A549 (cell line): ENCODE measurements around the gene TJP1. TPM values are rescaled to one million over a fixed set of nuclear protein-coding genes. Genes with fewer than 3 reads are reported as not detected.

ENCODE experiments used
- ATAC-seq, 2 experiments: fragments of 200-7000 bp in 1 of 2; fragments of >200 bp in 1 of 2; cut with Nextera tagmentation in 1 of 2; cut with Tn5 transposase in 1 of 2; 3 replicates each; pipeline versions ENCODE4 v1.8.0 to v1.9.1; 2018 to 2020; ENCODE audit warnings: mild to moderate bottlenecking in 1 of 2, moderate library complexity in 1 of 2
- CTCF ChIA-PET: fragments of 300-600 bp; sonication (Branson Sonifier 250); formaldehyde crosslinking; extraction: SDS; loops from one replicate; lab custom pipeline; 2021; ENCODE audit warnings: antibody characterized with exemption, inconsistent platforms; lab: Yijun Ruan, JAX
- POLR2A ChIA-PET: fragments of 350-600 bp; formaldehyde crosslinking; extraction: SDS; loops from one replicate; lab custom pipeline; 2021; ENCODE audit warnings: antibody characterized with exemption, inconsistent platforms; lab: Yijun Ruan, JAX
- DNase-seq, 2 experiments: peaks; one replicate each; pipeline versions ENCODE4 v3.0.0 to v3.0.0-alpha.2; 2011 to 2016; ENCODE audit warnings: low read depth in 1 of 2, low spot score in 1 of 2
- FAIRE-seq: peaks from 2 replicates; lab custom pipeline; 2011; peaks lifted over from hg19 to GRCh38; lab: Jason Lieb, UNC
- H3K27ac ChIP-seq, 2 experiments: fragments of >200 bp; sonication (Bioruptor Twin); formaldehyde crosslinking; 3 replicates each; pipeline ENCODE4 v1.5.1; 2016 to 2017
- H3K4me1 ChIP-seq: fragments of >200 bp; sonication (Bioruptor Twin); formaldehyde crosslinking; 3 replicates; pipeline ENCODE4 v1.6.1; 2016
- H3K4me2 ChIP-seq: fragments of >200 bp; sonication (Bioruptor Twin); formaldehyde crosslinking; 3 replicates; pipeline ENCODE4 v1.6.1; 2016
- H3K4me3 ChIP-seq: fragments of >200 bp; sonication (Bioruptor Twin); formaldehyde crosslinking; 3 replicates; pipeline ENCODE4 v1.5.1; 2016
- H3K9me3 ChIP-seq: fragments of >200 bp; sonication (Bioruptor Twin); formaldehyde crosslinking; 3 replicates; pipeline ENCODE4 v1.6.1; 2016
- CBX8 ChIP-seq: fragments of 200-600 bp; sonication (generic); IDR thresholded peaks from 2 replicates; pipeline ENCODE4 v1.6.1; 2016
- EHF ChIP-seq: fragments of 250-450 bp; sonication (Bioruptor Pico); IDR thresholded peaks from 2 replicates; pipeline ENCODE4 v1.5.0; 2020; ENCODE audit warnings: mild to moderate bottlenecking
- EP300 ChIP-seq, 2 experiments: fragments of >200 bp; sonication (Bioruptor Twin); formaldehyde crosslinking; IDR thresholded peaks; 2 replicates in 1 of 2; 3 replicates in 1 of 2; pipeline ENCODE4 v1.6.1; 2016 to 2017
- FOSB ChIP-seq: fragments of 250-450 bp; sonication (Bioruptor Pico); IDR thresholded peaks from 2 replicates; pipeline ENCODE4 v1.5.0; 2020; ENCODE audit warnings: mild to moderate bottlenecking, moderate library complexity
- GATA3 ChIP-seq: IDR thresholded peaks from 2 replicates; pipeline ENCODE4 v1.6.1; 2012; ENCODE audit warnings: borderline replicate concordance
- HOXB13 ChIP-seq: fragments of 250-450 bp; sonication (Bioruptor Pico); IDR thresholded peaks from 2 replicates; pipeline ENCODE4 v1.5.0; 2020; ENCODE audit warnings: low read depth, mild to moderate bottlenecking, moderate library complexity
- JUN ChIP-seq, 2 experiments: fragments of >200 bp; sonication (Bioruptor Twin); formaldehyde crosslinking; IDR thresholded peaks; 2 replicates in 1 of 2; 3 replicates in 1 of 2; pipeline ENCODE4 v1.6.1; 2016 to 2017
- JUNB ChIP-seq: fragments of >200 bp; sonication (Bioruptor Twin); formaldehyde crosslinking; IDR thresholded peaks from 2 replicates; pipeline ENCODE4 v1.6.1; 2016
- KDM1A ChIP-seq: fragments of 200-600 bp; sonication (generic); IDR thresholded peaks from 2 replicates; pipeline ENCODE4 v1.6.1; 2016; ENCODE audit warnings: low read depth, mild to moderate bottlenecking
- MAFK ChIP-seq: fragments of 450-650 bp; IDR thresholded peaks from 2 replicates; pipeline ENCODE4 v1.6.1; 2014; ENCODE audit not compliant: partially characterized antibody
- PHF8 ChIP-seq: fragments of 200-600 bp; sonication (generic); IDR thresholded peaks from 2 replicates; pipeline ENCODE4 v1.6.1; 2016; ENCODE audit warnings: low read depth, mild to moderate bottlenecking, antibody characterized with exemption, moderate library complexity, borderline replicate concordance
- POLR2AphosphoS2 ChIP-seq: conservative IDR thresholded peaks from 2 replicates; pipeline ENCODE4 v1.6.1; 2012; ENCODE audit warnings: low read length, improper control_type of control experiment, inconsistent platforms
- RARB ChIP-seq: fragments of 250-450 bp; sonication (Bioruptor Pico); IDR thresholded peaks from 2 replicates; pipeline ENCODE4 v1.8.0; 2021; ENCODE audit warnings: mild to moderate bottlenecking, moderate library complexity
- RCOR1 ChIP-seq: fragments of 150-350 bp; IDR thresholded peaks from 2 replicates; pipeline ENCODE4 v1.6.1; 2014; ENCODE audit warnings: antibody characterized with exemption, low read length, low read depth
- RFX5 ChIP-seq: fragments of 450-650 bp; IDR thresholded peaks from 2 replicates; pipeline ENCODE4 v1.7.1; 2014; ENCODE audit warnings: antibody characterized with exemption, mild to moderate bottlenecking, moderate library complexity
- TFCP2L1 ChIP-seq: fragments of 250-450 bp; sonication (Bioruptor Pico); IDR thresholded peaks from 2 replicates; pipeline ENCODE4 v1.5.0; 2021; ENCODE audit warnings: mild to moderate bottlenecking
- ZC3H11A ChIP-seq: fragments of 450-650 bp; IDR thresholded peaks from 2 replicates; pipeline ENCODE4 v1.6.1; 2014; ENCODE audit warnings: antibody characterized with exemption, mild to moderate bottlenecking
- ZNF302 ChIP-seq: fragments of 250-450 bp; sonication (Bioruptor Pico); IDR thresholded peaks from 2 replicates; pipeline ENCODE4 v1.9.0; 2021; ENCODE audit warnings: inconsistent platforms, mild to moderate bottlenecking, moderate library complexity
- WGBS: methylation state at CpG from one replicate; pipeline ENCODE4 v1.1.6; 2017; ENCODE audit errors: missing lambda C conversion rate; 5-methylcytosine and 5-hydroxymethylcytosine counted together
- polyA plus RNA-seq, 4 experiments: library from polyadenylated mRNA; depleted of rRNA in 3 of 4; stranded (reverse); fragments of >200 nt; fragmentation: RNase III in 1 of 4; extraction: RNeasy Plus Mini Kit Qiagen cat#74134 plus additional on column Dnase treatment in 1 of 4; gene quantifications; 2 replicates in 3 of 4; 3 replicates in 1 of 4; pipeline ENCODE4 v1.2.3, GENCODE V29; 2011 to 2017
- TF ChIP-seq, protein P1 (sequence below): fragments of 450-650 bp; IDR thresholded peaks from 2 replicates; pipeline ENCODE4 v1.6.1; 2014; ENCODE audit warnings: antibody characterized with exemption
- TF ChIP-seq, protein P2 (sequence below): fragments of >200 bp; sonication (Bioruptor Twin); formaldehyde crosslinking; IDR thresholded peaks from 3 replicates; pipeline ENCODE4 v1.5.1; 2016
- TF ChIP-seq, protein P3 (sequence below): fragments of 150-350 bp; IDR thresholded peaks from 2 replicates; pipeline ENCODE4 v1.6.1; 2014; ENCODE audit warnings: low read depth, mild to moderate bottlenecking, low read length
- TF ChIP-seq, protein P4 (sequence below): fragments of >200 bp; sonication (Bioruptor Twin); formaldehyde crosslinking; IDR thresholded peaks from 2 replicates; pipeline ENCODE4 v1.6.1; 2016
- TF ChIP-seq, protein P5 (sequence below): fragments of 250-450 bp; sonication (Bioruptor Pico); IDR thresholded peaks from 2 replicates; pipeline ENCODE4 v1.5.0; 2020; ENCODE audit warnings: low read depth, mild to moderate bottlenecking, moderate library complexity

The TJP1 gene
- polyA plus RNA-seq, 2 of the 4 experiments (the other 2 are of a cell fraction): 55.0 to 179 TPM

DNA sequence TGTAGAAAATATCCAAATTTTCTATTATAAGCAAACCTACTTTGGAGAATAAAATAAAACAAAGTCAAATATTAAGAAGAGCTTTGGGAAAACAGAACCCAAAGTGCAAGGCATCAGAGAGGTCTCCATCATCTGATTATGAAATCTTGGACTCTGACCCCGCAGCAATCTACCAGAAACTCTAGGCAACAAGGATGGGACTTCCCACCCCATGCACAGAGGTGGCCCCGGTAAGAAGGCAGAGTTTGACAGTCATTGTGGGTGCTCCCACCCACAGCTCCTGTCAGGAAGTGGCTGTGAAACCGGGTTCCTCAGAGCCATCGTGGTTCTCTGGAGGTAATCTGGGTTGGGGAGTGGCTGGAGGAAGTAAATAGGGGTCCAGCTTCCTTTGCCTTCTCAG is 37.0 kb upstream of the TJP1 start:
- Histone ChIP-seq H3K4me1 (peaks cover 19% of the 10 kb centered on the region), H3K9me3 (no peaks in the 10 kb centered on the region), H3K27ac (no peak overlapping the region), H3K4me2 (no peak overlapping the region), H3K4me3 (no peak overlapping the region)
- ChIA-PET POLR2A (no interaction called here), CTCF (no interaction called here)
- FAIRE-seq (peak; percentile 68), DNase-seq (no peak), ATAC-seq (0 out of 6 replicates have a peak, but pooled peaks of 1 of the 2 experiments have one; percentile 23)
- 54% methylated on average over 4 of the region's 4 CpGs for WGBS
- TF ChIP-seq, protein P1, sequence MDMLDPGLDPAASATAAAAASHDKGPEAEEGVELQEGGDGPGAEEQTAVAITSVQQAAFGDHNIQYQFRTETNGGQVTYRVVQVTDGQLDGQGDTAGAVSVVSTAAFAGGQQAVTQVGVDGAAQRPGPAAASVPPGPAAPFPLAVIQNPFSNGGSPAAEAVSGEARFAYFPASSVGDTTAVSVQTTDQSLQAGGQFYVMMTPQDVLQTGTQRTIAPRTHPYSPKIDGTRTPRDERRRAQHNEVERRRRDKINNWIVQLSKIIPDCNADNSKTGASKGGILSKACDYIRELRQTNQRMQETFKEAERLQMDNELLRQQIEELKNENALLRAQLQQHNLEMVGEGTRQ: no peak
- TF ChIP-seq CBX8: no peak
- no peak for TF ChIP-seq RFX5
- TF ChIP-seq POLR2AphosphoS2: no peak
- TF ChIP-seq MAFK: no peak
- TF ChIP-seq JUN (IDR thresholded peaks at IDR 0.05): no peak
- TF ChIP-seq, protein P2, sequence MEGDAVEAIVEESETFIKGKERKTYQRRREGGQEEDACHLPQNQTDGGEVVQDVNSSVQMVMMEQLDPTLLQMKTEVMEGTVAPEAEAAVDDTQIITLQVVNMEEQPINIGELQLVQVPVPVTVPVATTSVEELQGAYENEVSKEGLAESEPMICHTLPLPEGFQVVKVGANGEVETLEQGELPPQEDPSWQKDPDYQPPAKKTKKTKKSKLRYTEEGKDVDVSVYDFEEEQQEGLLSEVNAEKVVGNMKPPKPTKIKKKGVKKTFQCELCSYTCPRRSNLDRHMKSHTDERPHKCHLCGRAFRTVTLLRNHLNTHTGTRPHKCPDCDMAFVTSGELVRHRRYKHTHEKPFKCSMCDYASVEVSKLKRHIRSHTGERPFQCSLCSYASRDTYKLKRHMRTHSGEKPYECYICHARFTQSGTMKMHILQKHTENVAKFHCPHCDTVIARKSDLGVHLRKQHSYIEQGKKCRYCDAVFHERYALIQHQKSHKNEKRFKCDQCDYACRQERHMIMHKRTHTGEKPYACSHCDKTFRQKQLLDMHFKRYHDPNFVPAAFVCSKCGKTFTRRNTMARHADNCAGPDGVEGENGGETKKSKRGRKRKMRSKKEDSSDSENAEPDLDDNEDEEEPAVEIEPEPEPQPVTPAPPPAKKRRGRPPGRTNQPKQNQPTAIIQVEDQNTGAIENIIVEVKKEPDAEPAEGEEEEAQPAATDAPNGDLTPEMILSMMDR: no peak
- no peak for TF ChIP-seq PHF8
- TF ChIP-seq FOSB: no peak
- no peak for TF ChIP-seq TFCP2L1

DNA sequence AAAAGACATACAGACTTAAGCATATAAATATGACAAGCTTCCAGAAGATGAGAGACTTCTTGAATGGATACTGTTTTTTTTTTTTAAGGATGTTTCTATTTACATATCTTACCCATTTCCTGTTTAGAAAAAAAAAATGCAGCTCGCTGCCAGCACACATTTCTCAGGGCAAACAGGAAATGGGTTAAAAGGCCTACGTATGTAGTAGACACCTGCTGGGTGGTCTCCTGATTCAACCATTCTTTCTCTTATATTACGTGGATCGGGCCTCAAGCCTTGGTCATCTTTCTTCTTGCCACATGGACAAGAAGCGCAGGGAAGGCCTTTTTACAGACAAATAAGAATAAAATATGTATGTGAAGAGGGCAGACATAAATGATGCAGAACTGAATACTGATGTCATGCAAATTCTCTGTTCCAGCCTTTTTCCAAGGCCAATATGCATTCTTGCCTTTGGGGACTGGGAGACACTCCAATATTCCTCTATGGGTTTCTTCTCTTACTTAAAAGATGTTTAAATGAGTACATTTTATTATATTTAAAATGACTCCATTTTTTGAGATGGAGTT is 35.0 kb upstream of the TJP1 start:
- no peak; a peak in 1 of 6 replicates for ATAC-seq
- Histone ChIP-seq H3K4me3 (no peak overlapping the region), H3K9me3 (no peaks in the 10 kb centered on the region), H3K4me2 (peak overlapping the region; percentile 9; the same call in 1 of the 3 replicates), H3K27ac (no peak overlapping the region), H3K4me1 (peaks cover 21% of the 10 kb centered on the region)
- DNase-seq: peak in 1 of 2 experiments; percentile 68
- peak; percentile 46 for FAIRE-seq
- CTCF ChIA-PET: interaction anchor here (0.6 to 2.2 kb wide), 4 partner anchors 11 to 144 kb away, joined by 3 to 10 read pairs (median 4); no protein-coding TSS in a partner anchor
- WGBS: 49% methylated on average over 5 of the region's 5 CpGs
- POLR2A ChIA-PET: no interaction called here
- TF ChIP-seq RFX5 (no peak), RARB (no peak), HOXB13 (no peak), CBX8 (no peak), JUNB (no peak), EHF (CRISPR knock-in tag) (no peak), ZNF302 (no peak), MAFK (no peak), GATA3 (no peak), RCOR1 (no peak), KDM1A (no peak), ZC3H11A (no peak), EP300 (IDR thresholded peaks at IDR 0.05) (no peak)
- TF ChIP-seq, protein P3, sequence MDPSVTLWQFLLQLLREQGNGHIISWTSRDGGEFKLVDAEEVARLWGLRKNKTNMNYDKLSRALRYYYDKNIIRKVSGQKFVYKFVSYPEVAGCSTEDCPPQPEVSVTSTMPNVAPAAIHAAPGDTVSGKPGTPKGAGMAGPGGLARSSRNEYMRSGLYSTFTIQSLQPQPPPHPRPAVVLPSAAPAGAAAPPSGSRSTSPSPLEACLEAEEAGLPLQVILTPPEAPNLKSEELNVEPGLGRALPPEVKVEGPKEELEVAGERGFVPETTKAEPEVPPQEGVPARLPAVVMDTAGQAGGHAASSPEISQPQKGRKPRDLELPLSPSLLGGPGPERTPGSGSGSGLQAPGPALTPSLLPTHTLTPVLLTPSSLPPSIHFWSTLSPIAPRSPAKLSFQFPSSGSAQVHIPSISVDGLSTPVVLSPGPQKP: no peak
- TF ChIP-seq, protein P4, sequence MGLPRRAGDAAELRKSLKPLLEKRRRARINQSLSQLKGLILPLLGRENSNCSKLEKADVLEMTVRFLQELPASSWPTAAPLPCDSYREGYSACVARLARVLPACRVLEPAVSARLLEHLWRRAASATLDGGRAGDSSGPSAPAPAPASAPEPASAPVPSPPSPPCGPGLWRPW: no peak
- TF ChIP-seq, protein P5, sequence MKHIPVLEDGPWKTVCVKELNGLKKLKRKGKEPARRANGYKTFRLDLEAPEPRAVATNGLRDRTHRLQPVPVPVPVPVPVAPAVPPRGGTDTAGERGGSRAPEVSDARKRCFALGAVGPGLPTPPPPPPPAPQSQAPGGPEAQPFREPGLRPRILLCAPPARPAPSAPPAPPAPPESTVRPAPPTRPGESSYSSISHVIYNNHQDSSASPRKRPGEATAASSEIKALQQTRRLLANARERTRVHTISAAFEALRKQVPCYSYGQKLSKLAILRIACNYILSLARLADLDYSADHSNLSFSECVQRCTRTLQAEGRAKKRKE (CRISPR knock-in tag): no peak
- TF ChIP-seq, protein P2: no peak
- TF ChIP-seq, all 56 proteins: peak for 0
